ENCODE data around the gene DNAH3.
"Not testable (repeated sequence)": the region's sequence is repeated elsewhere in the genome, so short reads cannot be mapped to it uniquely, and the experiment has no call there.

Gene DNAH3

DNA sequence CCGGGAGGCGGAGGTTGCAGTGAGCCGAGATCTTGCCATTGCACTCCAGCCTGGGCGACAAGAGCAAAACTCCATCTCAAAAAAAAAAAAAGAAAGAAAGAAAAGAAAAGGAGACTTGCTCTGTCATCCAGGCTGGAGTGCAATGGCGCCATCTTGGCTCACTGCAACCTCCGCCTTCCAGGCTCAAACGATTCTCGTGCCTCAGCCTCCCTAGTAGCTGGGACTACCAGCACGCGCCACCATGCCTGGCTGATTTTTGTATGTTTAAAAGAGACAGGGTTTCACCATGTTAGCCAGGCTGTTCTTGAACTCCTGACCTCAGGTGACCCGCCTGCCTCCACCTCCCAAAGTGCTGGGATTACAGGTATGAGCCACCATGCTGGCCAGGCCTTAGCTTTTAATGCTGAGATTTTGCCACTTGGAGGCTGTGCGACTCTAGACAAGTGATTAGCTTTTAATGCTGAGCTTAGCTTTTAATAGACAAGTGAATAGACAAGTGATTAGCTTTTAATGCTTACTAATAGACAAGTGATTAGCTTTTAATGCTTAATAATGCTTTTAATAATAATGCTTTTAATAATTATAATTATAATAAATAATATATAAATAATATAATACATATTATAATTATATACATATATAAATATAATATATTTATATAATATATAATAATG, 17.4 kb upstream of the DNAH3 start:
- DNase-seq, result no peak

DNA sequence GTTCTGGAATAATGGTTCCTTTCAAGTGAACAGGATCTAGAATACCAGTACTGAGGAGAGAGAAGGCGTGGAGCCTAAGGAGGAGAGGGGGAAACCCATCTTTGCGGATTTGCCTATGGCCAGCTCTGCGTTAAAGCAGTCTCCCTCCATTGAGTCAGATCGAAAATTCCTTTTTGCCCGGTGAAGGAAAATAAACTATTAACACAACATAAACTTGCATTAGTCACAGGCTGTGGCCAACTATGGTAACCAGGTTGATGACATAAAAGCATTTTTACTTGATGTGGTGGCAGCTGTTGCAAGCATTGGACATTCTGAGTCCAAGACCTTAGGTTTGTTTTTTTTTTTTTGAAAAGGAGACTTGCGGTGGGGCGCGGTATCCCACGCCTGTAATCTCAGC, 16.7 kb upstream of the DNAH3 start:
- DNase-seq, result no peak

DNA sequence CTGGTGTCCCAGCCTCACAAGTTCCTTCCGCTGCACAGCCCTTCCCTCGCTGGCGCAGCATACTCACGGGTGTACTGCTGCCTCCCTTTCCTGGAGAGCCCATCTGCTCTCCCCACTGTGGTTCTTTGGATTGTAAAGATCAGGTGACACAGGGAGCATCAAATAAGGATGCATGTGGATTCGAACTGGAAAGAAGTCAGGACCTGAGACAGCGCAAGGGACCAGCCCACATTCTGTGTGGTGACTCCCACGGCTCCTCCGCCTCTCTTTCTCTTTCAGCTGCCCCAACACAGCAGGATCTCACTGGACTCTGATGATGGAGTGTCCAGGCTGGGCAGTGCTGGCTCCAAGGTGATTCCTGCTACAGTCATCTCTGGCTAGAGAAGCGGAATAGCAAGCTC, 15.9 kb upstream of the DNAH3 start:
- DNase-seq, result no peak

DNA sequence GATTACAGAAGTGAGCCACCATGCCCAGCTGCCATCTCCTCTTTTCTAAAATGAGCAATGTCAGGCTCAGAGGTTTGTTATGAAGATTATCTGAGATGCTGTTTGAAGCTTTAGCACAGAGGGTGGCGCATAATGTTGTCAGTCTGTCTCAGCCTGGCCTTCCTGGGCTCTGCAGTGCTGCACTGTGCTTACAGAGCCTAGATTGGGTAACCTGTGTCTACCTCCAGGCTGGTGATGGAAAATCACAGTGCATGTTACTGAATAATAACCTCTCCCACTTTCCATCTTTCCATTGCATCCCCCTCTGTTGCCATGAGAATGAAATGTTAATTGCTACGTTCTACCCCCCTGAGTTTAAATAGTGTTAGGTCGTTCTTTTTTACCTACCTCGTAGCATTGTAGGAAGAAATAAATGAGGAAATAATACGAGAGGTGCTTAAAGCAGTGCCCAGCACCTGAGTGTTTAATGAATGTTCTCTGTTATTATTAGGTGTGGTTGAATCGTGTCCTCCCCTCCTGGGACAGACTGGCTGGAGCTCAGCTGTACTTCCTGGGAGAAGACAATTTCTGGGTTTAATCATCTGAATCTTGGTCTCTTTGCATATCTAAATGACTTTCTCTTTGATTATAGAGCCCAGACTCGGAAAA, 14.0 kb upstream of the DNAH3 start:
- DNase-seq, result no peak

DNA sequence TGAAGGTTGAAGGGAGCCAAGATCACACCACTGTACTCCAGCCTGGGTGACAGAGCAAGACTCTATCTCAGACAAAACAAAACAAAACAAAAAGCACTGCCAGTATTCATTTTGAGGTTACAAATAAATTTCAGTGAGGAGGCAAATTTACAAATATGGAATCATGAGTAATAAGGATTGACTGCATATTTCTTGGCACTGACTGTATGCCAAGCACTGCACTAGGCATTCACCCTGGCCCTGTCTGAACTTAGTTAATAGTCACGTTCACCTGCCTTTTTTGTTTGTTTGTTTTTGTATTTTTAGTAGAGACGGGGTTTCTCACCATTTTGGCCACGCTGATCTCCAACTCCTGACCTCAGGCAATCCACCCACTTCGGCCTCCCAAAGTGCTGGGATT, 12.9 kb upstream of the DNAH3 start:
- DNase-seq, result no peak

DNA sequence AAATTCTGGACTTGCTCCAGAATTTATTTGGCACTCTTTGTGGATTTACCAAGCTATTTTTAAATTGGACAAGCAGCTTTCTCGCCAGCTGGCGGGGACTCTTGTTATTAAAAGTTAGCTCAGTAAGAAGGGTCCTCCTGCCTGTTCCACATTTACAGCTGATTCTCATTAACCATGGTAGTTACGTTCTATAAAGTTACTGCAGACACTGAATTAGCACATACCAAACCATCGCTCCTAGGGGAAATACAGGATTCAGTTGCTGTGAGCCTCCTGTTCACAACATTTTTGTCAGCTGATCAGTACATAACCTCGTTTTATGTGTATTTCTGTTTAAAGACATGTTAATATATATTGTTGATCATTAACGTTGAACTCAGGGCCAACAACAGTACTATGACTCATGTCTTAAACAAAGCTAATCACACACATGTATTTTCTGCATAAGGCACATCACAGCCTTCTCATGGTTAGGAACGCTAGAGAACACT, 12.1 kb upstream of the DNAH3 start:
- no peak for DNase-seq

DNA sequence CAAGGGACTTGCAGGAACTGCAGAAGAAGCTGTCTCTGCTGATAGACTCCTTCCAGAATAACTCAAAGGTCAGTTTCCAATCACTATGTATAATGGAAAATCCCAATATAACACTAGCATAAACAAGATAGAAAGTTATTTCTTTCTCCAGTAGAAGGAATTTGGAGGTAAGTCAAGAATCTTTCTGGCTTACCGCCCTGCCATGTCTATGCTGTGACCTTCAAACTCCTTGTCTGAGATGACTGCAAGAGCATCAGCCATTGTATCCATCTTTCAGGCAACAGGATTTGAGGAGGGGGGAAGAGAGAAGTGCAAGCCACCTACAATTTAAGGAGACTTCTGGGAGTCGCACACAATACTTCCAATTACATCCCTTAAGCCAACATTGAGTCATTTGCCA, 10.6 kb upstream of the DNAH3 start:
- no peak for DNase-seq

DNA sequence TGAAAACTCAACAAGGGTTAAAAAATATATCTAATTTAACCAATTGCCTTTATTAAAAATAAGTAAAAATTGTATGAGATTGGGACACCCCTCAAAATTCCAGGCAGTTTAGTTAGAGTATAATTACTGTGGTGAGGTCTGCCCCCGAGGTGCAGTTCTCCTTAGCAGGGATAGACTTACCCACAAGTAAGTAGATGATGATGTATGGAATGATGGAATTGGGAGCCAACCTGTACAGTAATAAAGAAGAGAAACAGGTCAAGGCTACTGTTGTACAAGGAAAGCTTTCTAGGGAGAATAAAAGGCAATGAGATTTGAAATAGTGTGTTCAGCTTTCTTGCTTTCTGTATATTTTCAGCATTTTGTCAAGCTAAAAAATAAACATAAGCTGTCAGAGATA, 9.6 kb upstream of the DNAH3 start:
- DNase-seq, result no peak

DNA sequence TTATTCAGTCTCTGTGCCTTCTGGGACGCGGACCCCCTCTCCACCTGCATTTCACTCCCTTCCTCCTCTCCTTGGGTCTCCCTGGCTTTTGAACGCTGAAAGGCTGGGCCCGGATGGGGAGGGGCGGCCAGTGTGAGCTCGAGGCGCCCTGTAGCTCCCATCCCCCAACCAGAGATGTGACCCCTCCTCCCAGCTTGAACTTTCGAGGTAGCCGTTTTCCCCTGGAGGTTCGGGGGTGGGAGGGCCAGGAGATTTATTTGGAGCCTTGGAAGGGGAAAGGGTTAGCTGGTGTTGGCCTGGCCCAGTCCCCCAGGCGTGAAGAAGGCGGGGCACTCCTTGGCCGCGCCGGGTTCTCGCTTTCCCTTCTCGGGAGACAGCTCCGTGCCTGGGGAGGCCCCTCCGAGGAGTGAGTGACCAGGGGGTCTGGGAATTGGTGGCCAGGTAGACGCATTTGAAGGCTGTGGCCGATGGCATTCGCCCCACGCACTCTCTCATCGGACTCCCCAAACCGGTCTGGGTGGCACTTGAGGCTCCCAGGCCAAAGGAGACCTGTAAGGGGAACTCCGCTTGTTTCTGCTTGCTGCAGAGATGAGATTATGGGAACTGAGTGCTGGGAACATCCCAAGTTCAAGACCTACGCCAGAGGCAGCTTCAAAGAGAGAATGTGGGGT, 8.8 kb upstream of the DNAH3 start:
- peak; percentile 66 for DNase-seq

DNA sequence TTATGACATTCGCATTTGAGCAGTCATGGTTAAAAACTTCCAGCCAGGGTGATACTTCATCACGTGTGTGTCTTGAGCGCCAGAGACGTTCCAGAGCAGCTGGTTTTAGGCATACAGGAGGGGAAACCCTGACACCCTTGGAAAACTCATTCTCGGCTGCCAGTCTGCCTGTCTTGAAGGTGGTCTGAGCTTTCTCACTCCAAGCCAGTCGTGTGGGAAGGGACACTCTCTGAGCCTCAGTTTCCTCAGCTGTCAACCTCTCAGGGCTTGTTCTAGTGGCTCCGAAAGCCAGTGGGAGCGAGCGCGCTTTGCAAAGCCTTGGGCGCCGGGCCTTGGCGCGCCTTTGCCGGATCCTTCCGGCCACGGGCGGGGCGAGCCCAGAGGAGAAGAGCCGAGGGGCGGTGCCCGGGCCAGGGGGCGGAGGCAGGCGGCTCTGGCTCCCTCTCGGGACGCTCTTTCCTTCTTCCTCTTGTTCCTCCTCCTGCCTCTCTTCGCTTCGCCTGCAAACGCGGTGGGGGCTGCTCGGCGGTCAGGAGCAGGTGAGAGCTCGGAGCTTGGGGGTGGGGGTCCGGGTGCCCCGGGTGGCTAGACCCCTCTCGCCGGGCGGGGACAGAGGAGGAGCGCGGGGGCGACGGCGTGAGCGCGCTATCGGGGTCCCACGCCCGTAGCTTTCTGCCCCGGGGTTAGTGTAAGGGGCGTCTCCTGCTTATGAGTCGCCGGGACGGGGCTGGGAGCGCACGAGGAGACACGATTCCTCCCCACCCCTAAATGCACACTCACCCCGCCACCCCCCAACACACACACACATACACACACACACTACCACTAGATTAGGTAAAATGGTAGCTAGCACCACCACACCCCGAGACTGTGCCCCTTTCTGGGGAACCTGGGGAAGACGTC, 7.8 kb upstream of the DNAH3 start, which contains the start of gene LDAF1:
TSS of gene LDAF1 (plus strand) at position 467 of the 903 bp plus-strand sequence. CDS start 2,509 bp downstream, outside the sequence.
- DNase-seq, result peak; percentile 72

DNA sequence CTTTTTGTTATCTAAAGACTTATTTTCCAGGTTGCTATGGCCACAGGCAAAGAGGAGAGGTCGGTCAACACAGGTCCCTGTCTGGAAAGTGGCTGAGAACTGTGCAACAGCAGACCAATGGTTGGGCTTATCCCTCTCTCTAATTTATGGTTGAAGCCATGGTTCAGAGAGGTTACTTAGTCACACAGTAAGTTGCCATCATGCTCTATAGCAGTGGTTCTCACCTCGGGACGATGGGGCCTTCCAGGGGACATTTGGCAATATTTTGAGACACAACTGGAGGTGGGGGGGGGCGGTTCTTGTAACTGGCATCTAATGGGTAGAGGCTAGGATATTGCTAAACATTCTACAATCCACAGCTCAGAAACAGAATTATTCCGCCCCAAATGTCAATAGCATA, 7.0 kb upstream of the DNAH3 start:
- no peak for DNase-seq

DNA sequence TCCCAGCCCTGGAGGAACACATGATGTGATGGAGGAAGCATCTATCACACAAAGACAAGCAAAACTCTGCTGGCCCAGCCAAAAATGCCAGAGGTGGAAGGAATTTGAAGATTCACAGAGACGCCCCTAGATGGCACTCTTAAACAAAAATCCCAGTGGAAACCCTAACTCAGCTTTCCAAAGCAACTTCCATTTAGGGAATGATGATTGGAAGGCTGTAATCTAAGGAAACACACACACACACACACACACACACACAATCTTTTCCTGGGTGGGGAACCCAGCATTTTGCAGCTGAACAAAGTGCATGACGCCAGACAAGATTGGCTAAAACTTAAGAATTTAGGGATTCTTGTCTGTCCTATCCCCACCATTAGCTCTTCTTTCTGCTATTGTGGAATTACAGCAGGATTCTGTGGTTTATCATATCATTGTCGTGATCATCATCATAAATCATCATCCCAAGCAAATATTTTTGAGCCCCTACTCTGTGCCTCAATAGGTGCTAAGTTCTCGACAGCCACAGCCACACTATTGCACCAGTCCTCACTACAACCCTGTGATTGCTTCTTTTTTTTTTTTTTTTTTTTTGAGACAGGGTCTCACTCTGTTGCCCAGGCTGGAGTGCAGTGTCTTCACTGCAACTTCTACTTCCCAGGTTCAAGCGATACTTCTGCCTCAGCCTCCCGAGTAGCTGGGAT, 6.3 kb upstream of the DNAH3 start:
- DNase-seq, result peak; percentile 51

DNA sequence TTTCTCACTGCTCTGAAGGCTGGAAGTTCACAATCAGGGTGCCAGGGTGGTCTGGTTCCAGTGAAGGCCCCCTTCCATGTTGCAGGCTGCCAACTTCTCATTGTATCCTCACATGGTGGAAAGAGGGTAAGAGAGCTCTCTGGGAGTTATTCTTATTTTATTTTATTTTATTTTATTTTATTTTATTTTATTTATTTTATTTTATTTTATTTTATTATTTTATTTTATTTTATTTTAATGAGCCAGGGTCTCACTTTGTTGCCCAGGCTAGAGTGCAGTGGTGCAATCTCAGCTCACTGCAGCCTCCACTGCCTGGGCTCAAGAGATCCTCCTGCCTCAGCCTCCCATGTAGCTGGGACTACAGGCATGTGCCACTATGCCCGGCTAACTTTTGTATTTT, 5.4 kb upstream of the DNAH3 start:
- not testable (repeated sequence) for DNase-seq

DNA sequence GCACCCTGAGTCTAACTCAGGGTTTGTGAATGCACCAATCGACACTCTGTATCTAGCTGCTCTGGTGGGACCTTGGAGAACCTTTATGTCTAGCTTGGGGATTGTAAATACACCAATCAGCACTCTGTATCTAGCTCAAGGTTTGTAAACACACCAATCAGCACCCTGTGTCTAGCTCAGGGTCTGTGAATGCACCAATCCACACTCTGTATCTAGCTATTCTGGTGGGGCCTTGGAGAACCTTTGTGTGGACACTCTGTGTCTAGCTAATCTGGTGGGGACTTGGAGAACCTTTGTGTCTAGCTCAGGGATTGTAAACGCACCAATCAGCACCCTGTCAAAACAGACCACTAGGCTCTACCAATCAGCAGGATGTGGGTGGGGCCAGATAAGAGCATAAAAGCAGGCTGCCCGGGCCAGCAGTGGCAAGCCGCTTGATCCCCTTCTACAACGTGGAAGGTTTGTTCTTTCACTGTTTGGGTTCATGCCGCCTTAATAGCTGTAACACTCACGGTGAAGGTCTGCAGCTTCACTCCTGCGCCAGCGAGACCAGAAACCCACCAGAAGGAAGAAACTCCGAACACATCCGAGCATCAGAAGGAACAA, 2.6 kb upstream of the DNAH3 start:
- DNase-seq, result not testable (repeated sequence)

DNA sequence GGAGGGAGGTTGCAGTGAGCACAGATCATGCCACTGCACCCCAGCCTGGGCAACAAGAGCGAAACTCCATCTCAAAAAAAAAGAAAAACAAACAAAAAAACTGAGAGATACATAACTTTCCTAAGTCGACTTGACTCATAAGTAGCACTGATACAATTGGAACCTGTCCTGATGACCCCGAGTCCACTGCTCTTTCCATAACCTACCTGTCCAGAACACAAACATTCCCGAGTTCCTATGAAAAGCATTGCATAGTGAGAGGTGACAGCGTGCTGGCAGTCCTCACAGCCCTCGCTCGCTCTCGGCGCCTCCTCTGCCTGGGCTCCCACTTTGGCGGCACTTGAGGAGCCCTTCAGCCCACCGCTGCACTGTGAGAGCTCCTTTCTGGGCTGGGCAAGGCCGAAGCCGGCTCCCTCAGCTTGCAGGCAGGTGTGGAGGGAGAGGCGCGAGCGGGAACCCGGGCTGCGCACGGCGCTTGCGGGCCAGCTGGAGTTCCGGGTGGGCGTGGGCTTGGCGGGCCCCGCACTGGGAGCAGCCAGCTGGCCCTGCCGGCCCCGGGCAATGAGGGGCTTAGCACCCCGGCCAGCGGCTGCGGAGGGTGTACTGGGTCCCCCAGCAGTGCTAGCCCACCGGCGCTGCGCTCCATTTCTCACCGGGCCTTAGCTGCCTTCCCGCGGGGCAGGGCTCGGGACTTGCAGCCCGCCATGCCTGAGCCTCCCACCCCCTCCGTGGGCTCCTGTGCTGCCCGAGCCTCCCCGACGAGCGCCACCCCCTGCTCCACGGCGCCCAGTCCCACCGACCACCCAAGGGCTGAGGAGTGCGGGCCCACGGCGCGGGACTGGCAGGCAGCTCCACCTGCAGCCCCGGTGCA, 1.7 kb upstream of the DNAH3 start:
- DNase-seq, result not testable (repeated sequence)

DNA sequence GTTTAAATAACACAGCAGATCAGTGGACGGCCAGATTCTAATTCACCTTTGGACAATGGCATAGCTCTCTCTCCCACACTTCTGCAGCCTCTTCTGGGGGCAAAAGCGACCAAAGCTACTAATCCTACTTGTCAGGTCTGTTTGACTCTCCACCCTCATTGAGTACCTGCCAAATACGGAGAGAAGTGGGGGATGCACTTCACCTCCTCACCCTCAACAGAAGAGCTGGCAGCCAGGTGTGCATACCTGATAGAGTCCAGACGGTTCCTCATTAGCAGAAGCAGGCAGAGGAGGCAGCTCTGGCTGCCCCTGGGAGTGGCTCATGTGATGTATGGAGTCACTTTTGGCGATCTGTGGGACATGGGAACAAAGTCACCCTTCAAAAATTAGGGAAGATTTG, 4.9 kb downstream of the DNAH3 start:
- no peak for DNase-seq

DNA sequence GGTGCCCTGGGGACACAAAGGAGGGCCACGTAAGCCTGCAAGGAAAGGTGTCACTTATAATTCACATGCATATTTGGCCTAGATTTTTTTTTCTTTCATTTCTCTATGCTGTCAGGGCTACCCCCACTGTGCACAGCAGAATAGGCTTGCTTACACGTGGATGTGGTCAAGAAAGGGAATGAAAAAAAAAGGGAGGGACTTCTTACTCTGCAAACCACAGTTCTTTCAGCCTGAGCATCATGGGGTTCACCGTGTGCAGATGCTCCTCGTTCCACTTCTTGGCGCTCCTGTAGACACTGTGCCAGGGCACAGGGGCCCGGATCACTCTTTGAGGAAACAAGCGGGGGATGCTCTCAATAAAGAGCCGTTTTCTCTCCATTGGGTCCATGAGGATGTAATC, 16.6 kb downstream of the DNAH3 start:
- DNase-seq, result no peak

DNA sequence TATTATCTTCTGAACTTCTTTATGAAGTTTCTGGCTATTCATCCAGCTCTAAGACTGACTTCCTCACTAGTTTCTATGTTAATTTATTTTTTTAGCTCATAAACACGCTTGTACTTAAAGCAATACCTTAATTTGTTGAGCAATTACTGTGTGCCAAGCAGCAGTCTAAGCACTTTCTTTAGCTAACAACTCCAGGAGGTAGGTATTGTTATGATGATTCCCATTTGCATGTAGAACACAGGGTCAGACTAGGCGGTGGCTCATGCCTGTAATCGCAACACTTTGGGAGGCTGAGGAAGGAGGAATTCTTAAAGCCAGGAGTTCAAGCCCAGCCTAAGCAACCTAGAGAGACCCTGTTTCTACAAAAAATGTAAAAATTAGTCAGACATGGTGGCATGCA, 19.8 kb downstream of the DNAH3 start:
- no peak for DNase-seq

DNA sequence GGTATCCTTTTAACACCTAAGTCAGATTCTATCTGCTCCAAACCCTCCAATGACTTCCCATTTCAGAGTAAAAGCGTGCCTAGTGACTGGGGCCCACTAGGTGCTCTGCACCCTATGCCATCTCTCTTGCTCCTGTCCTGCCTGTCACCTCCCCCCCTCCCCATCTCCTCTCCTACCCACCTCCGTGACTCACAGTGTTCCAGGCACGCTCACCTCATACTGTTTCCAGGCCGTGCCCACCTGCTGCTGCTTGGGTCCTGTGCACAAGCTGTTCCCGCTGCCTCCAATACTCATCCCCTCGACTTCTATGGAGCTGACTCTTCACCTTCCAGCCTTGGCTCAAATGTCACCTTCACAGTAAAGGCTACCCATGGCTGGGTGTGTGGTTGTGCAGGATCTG, 21.7 kb downstream of the DNAH3 start:
- no peak for DNase-seq

DNA sequence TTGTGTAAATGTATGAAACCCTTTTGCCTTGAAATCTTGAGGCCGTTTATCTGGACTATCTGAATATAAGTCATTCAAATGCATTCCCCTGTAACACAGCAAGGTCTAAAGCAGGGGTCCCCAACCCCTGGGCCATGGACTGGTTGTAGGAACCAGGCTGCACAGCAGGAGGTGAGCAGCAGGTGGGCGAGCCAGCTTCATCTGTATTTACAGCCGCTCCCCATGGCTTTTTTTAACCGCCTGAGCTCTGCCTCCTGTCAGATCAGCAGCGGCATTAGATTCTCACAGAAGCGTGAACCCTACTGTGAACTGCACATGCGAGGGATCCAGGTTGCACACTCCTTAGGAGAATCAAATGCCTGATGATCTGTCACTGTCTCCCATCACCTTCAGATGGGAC, 24.1 kb downstream of the DNAH3 start:
- no peak for DNase-seq

Measured in right kidney (tissue), 1 donor.